NOMO-1 treated with DMSO at 0.1 percent for 48 hours (cell line): ENCODE measurements around the gene TMEM150C.

ENCODE experiments used
- DNase-seq: peaks from one replicate; lab custom pipeline; 2025; ENCODE audit not compliant: unreplicated experiment; lab: John Stamatoyannopoulos, UW

TMEM150C gene

DNA sequence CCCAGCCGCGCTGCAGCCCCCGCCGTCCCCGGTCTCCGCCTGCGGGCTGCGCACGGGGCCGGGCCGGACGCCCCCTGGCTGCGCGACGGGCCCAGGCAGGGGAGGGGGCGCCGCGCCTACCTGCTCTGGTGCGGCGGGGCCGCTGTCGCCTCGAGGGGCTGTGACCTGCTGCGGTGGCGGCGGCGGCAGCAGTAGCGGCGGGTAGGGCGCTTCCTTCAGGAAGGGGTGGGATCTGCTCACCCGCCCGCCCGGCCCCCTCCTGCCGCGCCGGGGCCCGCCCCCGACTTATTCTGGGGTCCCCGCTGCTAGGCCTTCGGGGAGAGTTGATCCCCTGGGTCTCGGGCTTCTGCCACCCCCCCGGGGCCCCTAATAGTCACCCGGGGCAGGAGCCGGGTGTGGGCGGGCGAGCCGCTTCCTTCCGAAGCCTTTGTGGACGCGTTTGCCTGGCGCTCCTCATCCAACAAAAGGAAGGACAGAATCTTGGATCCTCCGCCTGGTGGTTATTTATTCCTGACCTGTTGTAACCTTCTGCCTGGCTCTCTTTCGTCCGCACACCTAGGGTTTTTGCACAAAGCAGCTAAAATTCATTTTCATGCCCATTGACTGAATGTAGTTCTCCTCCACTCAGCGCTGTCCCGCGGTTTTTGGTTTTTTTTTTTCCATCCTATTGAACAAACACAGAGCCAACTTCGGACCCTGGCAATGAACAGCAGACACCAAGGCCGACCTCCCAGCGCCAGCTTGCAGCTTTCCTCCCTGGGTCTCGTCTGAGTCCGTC is at the start of gene TMEM150C:
TMEM150C (minus strand) TSS at position 203 of the 778 bp plus-strand sequence. CDS start 57,331 bp downstream, outside the sequence.
- DNase-seq = no peak

DNA sequence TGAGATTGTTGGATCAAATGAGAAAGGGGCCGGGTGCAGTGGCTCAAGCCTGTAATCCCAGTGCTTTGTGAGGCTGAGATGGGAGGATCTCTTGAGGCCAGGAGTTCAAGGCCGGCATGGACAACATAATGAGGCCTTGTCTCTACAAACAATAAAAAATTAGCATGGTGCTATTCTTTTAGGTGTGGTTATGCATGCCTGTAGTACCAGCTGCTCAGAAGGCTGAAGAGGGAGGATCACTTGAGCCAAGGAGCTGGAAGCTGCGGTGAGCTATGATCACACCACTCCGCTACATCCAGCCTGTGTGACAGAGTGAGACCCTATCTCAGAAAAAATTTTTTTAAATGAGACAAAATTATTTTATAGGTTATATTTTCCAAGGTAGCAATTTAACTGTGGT is 49.7 kb upstream of the TMEM150C start:
- DNase-seq = no peak

DNA sequence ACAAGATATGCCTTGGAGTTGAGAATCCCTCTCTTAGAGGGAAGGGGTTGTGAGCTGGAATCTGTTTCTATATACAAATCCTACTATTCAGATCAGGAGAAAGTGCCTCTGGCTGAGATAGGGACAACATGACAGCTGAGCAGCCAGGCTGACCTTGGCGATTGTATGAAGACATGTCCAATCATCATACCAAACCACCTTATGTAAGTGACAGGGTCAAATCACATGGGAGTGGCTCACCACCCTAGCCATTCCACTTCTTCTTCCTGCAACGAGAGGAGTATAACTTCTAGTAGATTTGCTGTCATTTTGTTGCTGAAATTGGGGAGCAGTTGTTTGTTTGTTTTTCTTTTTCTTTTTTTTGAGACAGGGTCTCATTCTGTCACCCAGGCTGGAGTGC is 48.3 kb upstream of the TMEM150C start:
- DNase-seq = no peak

DNA sequence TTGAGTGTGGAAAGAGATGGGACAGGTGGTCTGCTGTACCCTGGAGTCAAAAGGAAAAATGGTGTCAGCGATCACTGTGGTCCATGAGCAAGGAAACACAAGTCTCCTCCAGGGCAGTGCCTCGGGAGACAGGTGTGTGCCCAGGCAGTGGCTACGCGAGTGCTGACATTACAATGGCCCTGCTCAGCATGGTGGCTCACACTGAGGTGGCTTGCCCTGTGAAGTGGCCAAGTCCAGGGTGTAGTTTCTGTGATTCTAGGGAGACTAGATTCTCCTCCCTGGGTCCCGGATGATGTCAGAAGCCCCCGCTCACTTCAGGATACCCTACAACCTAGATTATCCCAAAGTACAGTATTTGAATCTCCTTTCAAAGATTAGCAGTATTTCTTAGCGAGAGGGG is 44.8 kb upstream of the TMEM150C start:
- no peak for DNase-seq

DNA sequence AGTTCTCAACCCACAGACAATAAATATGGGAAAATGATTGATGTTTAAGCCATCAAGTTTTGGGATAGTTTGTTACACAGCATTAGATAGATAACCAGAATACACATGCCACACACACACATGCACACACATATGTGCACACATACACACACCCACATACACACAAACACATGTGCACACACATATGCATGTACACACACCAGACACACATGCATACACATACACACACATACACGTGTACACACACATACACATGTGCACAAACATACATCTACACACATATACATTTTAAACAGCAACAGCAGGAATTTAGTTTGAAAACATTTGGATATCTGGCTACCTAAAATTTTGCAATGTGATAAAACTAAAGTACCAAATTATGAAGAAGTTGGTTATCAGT is 42.7 kb upstream of the TMEM150C start:
- DNase-seq = no peak

DNA sequence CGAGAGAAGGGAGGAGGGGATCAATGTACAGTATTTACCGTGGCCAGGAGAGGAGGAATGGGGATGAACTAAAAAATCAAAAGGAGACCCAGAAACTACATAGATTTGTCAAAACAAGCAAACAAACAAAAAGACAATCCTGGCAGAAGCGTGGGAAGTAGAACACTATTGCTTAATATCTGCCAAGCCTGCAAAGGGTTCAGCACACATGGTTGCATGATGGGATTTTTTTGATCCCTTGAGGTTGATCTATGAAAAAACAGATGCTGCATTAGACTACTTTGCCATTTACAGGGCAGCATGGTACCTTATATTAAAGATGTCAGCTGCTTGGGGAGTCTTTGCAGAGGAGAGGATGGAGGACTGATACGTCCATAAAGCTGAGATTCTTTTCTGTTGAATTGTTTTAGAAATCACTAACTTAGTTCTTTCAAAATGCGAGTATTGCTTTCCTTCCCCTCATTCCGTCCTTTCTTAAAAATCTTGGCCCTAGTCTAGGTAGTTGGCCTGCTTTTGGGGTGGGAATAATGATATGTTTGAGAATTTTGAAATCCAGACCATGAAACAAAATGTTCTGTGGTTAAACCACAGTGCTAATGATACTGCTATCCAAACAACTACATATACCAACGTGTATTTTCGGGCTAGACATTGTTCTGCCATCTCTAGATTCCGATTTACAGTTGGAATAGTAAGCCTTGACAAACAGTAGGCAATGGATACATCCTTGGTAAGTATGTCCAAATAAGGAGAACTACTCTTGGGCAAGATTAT is 39.6 kb upstream of the TMEM150C start:
- DNase-seq = no peak

DNA sequence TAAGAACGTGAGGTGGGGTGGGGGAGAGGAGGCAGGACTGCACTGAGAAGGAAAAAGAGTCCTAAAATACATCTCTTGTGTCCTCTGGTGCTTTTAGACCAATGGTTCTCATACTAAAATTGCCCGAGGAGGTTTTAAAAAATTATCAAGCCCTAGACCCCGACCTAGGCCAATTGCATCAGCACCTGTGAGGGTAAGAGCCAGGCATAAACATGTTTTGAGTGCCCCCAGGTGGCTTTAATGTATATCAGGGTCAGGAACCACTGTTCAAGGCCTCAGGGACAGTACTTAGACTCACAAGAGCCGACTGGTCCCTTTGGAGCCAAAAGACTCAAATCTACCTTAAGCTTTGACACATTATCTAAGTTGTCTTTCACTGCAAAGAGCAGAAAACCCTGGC is 37.5 kb upstream of the TMEM150C start:
- no peak for DNase-seq

DNA sequence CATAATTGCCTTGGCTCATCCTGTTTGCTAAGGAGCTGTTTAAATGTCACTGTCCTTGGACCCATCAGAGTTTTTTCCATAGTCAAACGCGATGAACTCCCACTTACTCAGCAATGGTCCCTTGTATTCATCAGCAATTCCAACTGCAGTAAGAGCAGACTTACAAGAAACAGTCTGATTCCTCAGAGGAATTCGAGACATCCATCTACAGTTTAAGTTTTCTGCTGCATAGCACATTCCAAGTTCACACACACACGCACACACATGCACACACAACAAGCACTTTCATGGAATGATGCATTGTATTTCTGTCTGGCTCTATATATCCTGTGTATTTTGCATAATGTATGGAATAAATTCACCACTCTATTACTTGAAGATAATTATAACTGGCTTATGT is 32.7 kb upstream of the TMEM150C start:
- DNase-seq = no peak

DNA sequence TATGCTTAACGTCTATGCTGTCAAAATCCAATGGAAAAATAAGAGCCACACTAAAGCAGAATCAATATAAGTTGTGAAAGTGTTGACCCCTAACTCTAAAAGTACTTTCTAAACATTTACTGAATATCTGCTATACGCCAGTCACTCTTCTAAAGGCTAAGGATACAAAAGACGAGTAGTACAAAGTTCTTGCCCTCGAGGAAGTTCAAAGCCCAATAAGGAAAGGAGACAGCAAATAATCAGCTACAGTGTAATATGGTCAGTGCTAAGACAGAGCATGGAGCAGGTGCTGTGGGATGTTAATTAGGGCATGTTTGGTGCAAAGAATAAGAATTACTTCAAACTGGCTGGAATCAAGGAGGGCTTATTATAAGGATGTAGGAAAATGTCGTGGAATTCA is 31.6 kb upstream of the TMEM150C start:
- no peak for DNase-seq

DNA sequence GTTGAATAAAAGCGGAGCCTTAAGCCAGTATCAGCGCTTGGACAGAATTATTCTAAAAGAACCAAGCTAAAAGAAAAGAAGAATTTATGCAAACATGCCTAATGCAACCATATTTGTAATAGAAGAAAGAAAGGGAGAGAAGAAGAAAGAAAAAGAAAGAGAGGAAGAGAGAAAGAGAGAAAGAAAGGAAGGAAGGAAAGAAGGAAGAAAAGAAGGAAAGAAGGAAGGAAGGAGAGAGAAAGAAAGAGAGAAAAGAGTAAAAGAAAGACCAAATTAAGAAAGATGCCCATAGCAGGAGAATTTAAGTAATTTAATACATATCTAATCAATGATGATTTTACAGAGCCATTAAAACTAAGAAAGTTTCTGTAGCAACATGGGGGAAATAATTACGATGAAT is 30.9 kb upstream of the TMEM150C start:
- DNase-seq = no peak

DNA sequence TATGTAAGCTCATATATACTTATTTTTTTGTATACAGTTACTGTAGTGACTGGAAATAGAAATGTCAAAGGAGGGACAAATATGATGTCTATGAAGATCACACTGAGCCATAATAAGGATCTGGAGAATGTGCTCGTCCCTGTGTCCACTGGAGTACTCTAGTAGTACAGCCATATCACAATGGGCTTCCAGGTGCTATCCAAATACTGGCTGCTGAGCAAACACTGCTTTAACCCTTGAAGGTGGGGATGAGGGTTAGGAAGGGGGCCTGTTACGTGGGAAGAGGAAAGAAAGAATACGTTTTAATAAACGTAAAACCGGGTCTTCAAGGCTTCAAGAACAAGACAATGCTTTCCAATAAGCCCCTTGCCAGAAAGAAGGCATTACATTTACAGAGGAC is 29.8 kb upstream of the TMEM150C start:
- DNase-seq = no peak

DNA sequence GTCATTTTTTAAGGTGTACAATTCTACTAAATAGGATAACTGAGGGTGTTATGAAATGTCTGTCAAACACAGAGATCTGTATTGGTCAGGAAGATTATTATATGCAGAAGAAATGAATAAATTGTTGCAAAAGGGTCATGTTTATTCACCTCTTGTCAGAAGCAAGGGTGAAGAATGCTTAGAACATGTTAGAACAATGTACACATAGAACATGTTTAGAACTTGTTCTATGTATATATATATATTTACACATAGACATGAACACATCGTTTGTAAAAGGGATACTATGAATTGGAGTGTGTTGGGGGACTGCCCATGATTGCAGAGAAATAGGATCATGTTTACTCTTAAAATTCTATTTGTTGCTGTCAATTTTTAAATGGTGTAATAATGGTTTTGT is 28.0 kb upstream of the TMEM150C start:
- no peak for DNase-seq

DNA sequence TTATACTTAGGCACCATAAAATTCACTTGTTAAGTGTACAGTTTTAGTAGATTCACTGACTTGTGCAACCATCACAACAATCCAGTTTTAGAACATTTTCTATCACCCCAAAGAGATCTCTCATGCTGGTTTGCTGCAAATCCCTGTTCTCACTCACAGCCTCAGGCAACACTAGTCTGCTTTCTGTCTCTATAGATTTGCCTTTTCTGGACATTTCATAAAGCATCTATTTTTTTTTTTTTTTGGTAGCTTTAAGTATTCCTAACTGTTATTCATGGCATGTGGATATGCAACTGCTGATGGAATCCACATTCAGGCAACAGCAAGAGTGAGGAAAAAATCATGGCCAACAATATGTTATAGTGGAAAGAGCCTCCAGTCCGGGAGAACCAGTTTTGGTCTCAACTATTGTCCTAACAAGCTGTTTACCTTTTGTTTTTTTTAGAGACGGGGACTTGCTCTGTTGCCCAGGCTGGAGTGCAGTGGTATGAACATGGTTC is 27.0 kb upstream of the TMEM150C start:
- no peak for DNase-seq

DNA sequence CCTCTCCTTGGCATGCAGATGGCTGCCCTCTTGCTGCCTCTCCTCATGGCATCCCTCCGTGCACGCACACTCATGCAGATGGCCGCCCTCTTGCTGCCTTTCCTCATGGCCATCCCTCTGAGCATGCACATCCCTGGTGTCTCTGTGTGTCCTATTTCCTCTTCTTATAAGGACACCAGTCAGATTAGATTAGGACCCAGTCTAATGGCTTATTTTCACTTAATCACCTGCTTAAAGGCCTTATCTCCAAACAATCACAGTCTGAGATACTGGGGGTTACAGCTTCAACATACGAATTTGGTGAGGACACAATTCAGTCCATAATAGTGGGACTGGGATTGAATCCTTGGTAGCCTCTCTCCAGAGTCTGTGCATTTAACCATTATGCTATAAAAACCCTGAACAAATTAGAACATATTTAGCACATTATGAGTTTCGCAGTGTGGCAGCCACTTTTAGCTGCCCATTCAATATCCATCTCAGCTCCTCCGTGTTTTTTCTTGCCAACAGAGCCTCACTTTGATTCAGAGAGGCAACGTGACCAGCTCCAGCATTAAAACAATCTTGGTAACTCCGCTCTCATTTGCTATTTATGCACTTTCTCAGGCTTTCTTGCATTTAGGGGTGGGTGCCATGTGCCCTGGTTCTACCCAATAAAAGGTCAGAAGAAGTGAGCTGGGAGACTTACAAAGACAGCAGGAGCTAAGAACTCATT is 26.2 kb upstream of the TMEM150C start:
- DNase-seq = no peak

DNA sequence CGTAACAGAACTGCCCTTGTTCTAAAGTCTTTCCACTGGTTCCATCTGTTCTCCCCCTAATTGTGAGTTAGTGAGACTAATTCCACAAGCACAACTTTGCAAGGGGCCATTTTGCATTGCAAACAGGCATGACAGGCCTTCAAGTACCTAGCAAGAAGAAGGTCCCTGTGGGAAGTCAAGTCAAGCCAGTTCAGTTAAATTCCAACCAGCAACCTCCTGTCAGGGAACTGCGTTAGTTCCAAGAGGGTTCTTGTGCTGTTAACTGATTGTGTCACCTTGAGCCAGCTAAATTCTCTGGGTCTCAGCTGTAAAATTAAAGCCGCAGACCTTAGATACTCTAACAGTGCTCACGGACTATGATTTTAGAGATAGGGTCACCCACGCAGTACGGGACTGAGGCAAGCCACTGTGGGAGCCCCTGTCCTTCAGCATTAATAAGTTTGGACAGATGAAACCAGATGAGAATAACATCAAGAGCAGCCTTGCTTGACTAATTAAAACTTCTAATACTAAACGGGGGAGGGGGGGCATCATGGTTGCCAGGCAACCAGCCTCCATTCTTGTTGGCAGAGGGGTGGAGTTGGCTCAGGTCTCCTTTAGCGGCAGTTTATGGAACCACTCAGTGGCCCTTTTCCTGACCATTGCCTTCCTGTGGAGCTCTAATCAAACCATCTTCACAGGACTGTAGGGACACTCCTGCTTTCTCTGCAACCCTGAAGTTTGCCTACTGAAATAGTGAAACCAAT is 24.1 kb upstream of the TMEM150C start:
- no peak for DNase-seq

DNA sequence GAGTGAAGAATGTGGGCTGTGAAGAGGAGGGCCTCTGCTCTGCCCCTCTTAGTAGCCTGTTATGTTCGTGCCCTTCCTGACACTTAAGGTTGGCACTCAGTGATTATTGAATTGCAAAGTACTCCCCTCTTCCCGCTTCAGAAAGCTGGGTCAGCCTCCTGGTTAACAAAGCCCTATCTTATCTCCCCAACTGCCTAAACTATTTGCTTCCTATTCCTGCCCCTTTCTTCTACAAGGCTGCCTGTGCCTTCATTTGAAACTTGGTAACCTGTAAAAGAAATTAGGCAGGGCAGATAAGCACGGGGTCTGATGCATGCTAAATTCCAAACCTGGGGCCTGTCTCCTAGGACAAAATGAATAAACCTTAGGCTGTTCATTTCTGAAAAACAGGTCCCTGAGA is 23.1 kb upstream of the TMEM150C start:
- no peak for DNase-seq

DNA sequence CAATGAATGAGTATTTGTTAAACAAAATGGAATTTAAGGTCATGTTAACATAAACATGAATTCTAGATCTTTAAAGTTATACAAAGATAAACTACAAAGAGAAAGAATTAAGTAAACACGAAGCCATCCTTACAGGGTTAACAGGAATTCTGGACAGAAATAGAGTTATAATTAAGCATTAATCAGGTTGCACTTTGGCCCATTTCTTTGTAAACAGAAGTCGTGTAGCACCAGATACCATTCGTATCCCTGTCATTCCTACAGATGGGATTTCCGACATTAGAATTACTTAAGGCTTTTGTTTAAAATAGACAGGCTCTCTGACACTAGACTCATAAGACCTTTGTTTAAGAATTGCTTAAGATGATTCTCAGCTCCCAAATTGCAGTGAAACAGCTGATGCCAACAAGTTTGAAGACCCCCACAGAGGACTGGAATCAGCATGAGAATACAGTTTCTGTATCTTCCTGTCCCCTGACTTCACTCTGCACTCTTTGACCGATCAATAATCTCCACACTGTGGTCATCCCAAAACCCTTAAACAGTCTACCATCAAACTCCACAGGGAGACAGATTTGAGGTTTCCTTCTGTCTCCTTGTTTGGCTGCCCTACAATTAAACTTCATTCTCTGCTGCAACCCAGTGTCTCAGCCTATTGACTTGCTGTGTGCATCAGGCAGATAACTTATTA is 22.3 kb upstream of the TMEM150C start:
- DNase-seq = no peak

DNA sequence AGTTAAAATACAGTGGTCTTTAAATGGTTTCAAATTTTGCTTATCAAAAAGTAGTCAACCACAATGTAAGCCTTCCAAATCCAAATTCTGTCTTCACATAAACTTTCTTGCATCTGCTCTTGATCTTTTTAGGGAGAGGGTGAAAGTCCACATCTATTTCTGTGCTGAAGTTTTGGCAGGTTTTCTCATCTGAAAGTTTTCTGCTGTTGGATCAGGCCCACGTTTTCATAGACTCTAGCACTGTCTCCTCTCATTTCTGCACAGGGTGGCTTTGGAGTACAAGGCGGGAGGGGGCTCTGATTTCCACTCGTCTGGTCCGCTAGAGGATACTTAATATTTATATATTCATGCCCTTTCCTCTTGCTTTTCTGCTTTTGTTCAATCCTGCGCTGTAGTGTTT is 18.1 kb upstream of the TMEM150C start:
- DNase-seq = no peak

DNA sequence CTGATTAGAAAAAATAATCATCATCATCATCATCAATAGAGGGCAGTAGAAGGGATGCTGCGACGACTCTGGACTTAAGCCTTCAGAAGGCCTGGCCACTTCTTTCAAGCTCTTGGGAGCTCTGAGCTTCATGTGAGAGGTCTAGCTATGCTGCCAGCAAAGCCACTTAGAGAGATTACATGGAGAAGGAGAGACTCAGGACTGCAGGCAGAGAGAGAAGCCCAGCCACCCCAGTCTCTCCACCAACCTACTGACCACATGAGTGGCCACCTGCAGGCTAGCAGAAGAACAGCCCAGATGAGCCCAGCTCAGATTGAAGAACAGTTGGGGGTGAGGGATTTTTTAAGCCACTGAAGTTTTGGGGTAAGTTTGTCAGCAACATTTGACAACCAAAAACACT is 17.1 kb upstream of the TMEM150C start:
- DNase-seq = no peak

DNA sequence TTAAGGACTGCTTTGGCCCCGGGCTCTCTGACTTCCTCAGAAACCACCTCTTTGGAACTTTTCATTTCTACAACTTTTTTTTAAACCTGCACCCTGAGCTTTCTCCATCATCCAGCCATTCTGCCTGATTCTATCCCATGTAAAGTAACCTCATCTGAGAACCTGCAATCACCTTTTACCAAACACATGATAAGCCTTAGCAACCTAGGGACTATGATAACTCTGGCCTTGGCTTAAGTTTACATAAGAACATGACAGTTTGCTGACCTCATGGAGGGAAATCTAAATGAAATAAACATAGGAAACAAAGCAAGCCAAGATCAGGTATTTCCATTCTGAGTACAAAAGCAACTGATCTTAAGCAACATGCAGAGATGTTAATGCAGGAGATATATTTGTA is 15.7 kb upstream of the TMEM150C start:
- no peak for DNase-seq
